Testis (tissue), 3 donors: Measurements from ENCODE around the gene PRSS57. TPM values are rescaled to one million over a fixed set of nuclear protein-coding genes. Genes with fewer than 3 reads are reported as not detected.

Experiments
- DNase-seq: peaks from one replicate; pipeline ENCODE4 v3.0.0-alpha.2; 2019
- H3K27ac ChIP-seq, 2 donors: fragments of 200-600 bp; sonication (generic); one replicate each; pipeline ENCODE4 v1.5.1; 2019
- H3K27me3 ChIP-seq: fragments of 200-600 bp; sonication (generic); one replicate; pipeline ENCODE4 v1.5.1; 2019
- H3K36me3 ChIP-seq: fragments of 200-600 bp; sonication (generic); one replicate; pipeline ENCODE4 v1.5.1; 2017; ENCODE audit warnings: low read depth; ENCODE audit errors: missing control alignments
- H3K4me1 ChIP-seq: fragments of 200-600 bp; sonication (generic); one replicate; pipeline ENCODE4 v1.5.1; 2019
- H3K4me3 ChIP-seq, 2 donors: fragments of 200-600 bp; sonication (generic); one replicate each; pipeline ENCODE4 v1.5.1; 2017 to 2019
- H3K9me3 ChIP-seq: fragments of 200-600 bp; sonication (generic); one replicate; pipeline ENCODE4 v1.5.1; 2017
- CTCF ChIP-seq, 3 experiments: fragments of 450-650 bp in 2 of 3; fragments of 200-600 bp in 1 of 3; sonication (generic) in 1 of 3; IDR thresholded peaks; one replicate each; pipeline ENCODE4 v1.5.1; 2016 to 2019; ENCODE audit warnings: antibody characterized with exemption in 3 of 3, mild to moderate bottlenecking in 2 of 3, moderate library complexity in 1 of 3
- POLR2A ChIP-seq: fragments of 450-650 bp; IDR thresholded peaks from one replicate; pipeline ENCODE4 v1.6.1; 2017; ENCODE audit warnings: antibody characterized with exemption, mild to moderate bottlenecking, moderate library complexity
- WGBS, 2 donors: methylation state at CpG; one replicate each; pipeline ENCODE4 v1.1.5; 2018; 5-methylcytosine and 5-hydroxymethylcytosine counted together
- intact Hi-C: fragments of 100-400 bp; cut with DNase I; formaldehyde crosslinking; loops from one replicate; pipeline ENCODE4 v1.15.1; 2023; ENCODE audit warnings: low total_unique reads
- polyA plus RNA-seq: library from polyadenylated mRNA; stranded (reverse); fragments of 350-450 nt; fragmentation: Illumina TruSeq; extraction: RNeasy Lipid Tissue Mini Kit (QIAGEN cat#74804); gene quantifications from one replicate; pipeline ENCODE4 v1.2.3, GENCODE V29; 2014; ENCODE audit warnings: low read depth, low replicate concordance; ENCODE audit not compliant: insufficient read depth
- total RNA-seq, 2 donors: library from RNA; depleted of rRNA; stranded (reverse); fragments of >200 nt; gene quantifications; one replicate each; pipeline ENCODE4 v1.2.3, GENCODE V29; 2016

Gene PRSS57
- total and polyA plus RNA-seq, 3 donors from 2014 or later: not detected

DNA sequence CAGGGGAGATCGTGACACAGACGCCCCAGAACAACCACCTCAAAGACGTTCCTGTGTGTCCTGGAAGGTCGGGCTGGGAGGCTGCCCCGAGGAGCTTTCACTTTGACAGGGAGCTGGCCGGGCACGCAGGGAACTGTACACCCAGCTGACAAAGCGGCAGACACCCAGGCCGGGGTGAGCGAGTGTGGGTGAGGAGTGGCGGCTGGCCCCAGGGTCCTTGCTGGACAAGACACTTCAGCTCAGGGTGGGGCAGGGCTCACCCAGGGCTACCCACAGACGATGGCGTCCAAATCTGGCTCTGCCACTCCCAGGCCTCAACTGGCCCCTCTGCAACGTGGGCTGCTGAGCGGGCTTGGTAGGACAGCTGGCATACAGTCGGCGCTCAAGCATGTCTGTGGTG lies 53.5 kb downstream of the PRSS57 start:
- Histone ChIP-seq H3K9me3 (no peaks in the 10 kb centered on the region), H3K36me3 (no peaks in the 10 kb centered on the region), H3K27me3 (no peaks in the 10 kb centered on the region), H3K27ac (no peak overlapping the region), H3K4me1 (peaks cover 15% of the 10 kb centered on the region), H3K4me3 (no peak overlapping the region)
- intact Hi-C loops: no loop called here
- WGBS, 2 donors: 74 to 88% methylated on average over 5 to 15 of the region's 17 CpGs
- TF ChIP-seq CTCF (IDR thresholded peaks at IDR 0.05) (no peak), POLR2A (no peak)
- DNase-seq: no peak

- 72 to 90% methylated on average over 12 to 31 of the region's 31 CpGs for WGBS, 2 donors
- H3K27ac ChIP-seq: no peak overlapping the region
- H3K9me3 ChIP-seq: no peaks in the 10 kb centered on the region
- H3K4me3 ChIP-seq: no peak overlapping the region
- DNase-seq: no peak
- H3K36me3 ChIP-seq: no peaks in the 10 kb centered on the region
- H3K4me1 ChIP-seq: peaks cover 15% of the 10 kb centered on the region
- H3K27me3 ChIP-seq: no peaks in the 10 kb centered on the region
- TF ChIP-seq CTCF (IDR thresholded peaks at IDR 0.05) (no peak), POLR2A (no peak)
- intact Hi-C loops: no loop called here
Measured at GRCh38 chr19:640606-641189, 54.6 kb downstream of the PRSS57 start.

DNA sequence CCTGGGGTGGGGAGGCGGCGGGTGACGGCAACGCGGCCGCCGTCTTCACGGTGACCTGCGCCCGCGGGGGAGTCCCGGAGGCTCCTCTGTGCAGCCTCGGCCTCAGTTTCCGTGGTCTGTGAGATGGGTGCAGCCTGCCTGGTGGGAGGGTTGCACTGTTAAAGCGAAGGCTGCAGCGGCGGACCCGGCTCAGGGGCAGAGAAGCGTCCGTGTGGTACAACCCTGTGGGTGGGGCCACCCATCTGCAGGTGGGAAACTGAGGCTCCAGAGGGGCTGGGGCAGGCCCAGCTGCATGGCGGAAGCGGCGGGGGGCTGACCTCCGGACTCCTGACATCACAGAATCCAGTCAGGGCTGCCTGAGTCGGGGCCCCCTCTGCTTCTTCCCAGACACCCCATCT lies 55.1 kb downstream of the PRSS57 start:
- no peak for TF ChIP-seq CTCF (IDR thresholded peaks at IDR 0.05)
- TF ChIP-seq POLR2A: no peak
- 60% methylated on average over 17 of the region's 25 CpGs; no CpG with 5 or more reads in 1 of the 2 donors for WGBS, 2 donors
- Histone ChIP-seq H3K36me3 (no peaks in the 10 kb centered on the region), H3K9me3 (no peaks in the 10 kb centered on the region), H3K27me3 (no peaks in the 10 kb centered on the region), H3K27ac (no peak overlapping the region), H3K4me1 (peaks cover 15% of the 10 kb centered on the region), H3K4me3 (peak overlapping the region; percentile 41 to 47)
- intact Hi-C loops: no loop called here
- no peak for DNase-seq

DNA sequence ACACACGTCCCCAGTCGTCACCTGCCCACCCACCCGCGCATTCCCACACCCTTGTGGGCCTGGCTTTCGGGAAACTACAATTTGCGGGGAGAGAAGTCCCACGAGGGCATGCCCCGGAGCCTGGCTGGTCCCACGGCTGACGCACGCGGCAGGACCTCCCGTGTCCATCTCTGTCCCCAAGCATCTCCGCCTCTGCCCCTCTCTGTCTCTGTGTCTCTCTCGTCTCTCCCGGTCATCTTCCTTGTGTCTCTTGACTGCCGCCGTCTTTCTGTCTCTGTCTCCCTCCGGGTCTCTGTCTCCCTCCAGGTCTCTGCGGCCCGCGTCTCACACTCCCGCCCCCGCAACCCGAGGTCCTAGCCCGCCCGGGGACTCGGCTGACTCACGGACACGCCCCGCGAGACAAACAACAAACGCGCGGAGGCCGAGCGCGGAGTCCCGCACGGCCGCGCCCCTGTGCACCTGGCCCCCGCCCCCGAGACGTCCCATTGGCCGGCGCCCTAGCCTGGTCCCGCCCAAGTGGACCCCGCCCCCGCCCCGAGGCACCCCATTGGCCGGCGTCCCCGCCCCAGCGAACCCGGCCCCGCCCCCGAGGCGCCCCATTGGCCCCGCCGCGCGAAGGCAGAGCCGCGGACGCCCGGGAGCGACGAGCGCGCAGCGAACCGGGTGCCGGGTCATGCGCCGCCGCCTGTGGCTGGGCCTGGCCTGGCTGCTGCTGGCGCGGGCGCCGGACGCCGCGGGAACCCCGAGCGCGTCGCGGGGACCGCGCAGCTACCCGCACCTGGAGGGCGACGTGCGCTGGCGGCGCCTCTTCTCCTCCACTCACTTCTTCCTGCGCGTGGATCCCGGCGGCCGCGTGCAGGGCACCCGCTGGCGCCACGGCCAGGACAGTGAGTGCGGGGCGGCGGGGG lies 55.7 kb downstream of the PRSS57 start, which contains the start of gene FGF22:
Gene FGF22 (plus strand): TSS at position 627 of the 908 bp plus-strand sequence. CDS start 47 bp downstream, at position 674.
- TF ChIP-seq POLR2A (no peak), CTCF (IDR thresholded peaks at IDR 0.05) (no peak)
- Histone ChIP-seq H3K36me3 (no peaks in the 10 kb centered on the region), H3K4me3 (peak within 1 kb of the TSS; percentile 41 to 53), H3K4me1 (peaks cover 15% of the 10 kb centered on the region), H3K27me3 (no peaks in the 10 kb centered on the region), H3K9me3 (no peaks in the 10 kb centered on the region), H3K27ac (no peak within 1 kb of the TSS)
- intact Hi-C loops: no loop called here
- WGBS, 2 donors: 3 to 7% methylated on average over 23 to 56 of the region's 109 CpGs
- peak; percentile 96 for DNase-seq
